SK-N-MC (cell line): ENCODE data around the gene PIGQ.

Source experiments
- DNase-seq: peaks from one replicate; pipeline ENCODE4 v3.0.0-alpha.2; 2011; ENCODE audit warnings: low read depth, low spot score
- H3K27ac ChIP-seq: fragments of 200-600 bp; sonication (generic); 2 replicates; pipeline ENCODE4 v1.5.1; 2016; ENCODE audit warnings: mixed run types
- H3K36me3 ChIP-seq: fragments of 200-600 bp; sonication (generic); 2 replicates; pipeline ENCODE4 v1.6.1; 2017; ENCODE audit warnings: antibody characterized with exemption, low read length, mixed read lengths; ENCODE audit not compliant: insufficient read depth
- H3K4me3 ChIP-seq: fragments of 200-600 bp; sonication (generic); 2 replicates; pipeline ENCODE4 v1.5.1; 2016
- H3K9ac ChIP-seq: fragments of 200-600 bp; sonication (generic); 2 replicates; pipeline ENCODE4 v1.8.0; 2017; ENCODE audit warnings: mixed run types, mixed read lengths; ENCODE audit not compliant: insufficient read length
- H3K9me3 ChIP-seq: fragments of 200-600 bp; sonication (generic); 2 replicates; pipeline ENCODE4 v1.6.1; 2017; ENCODE audit warnings: low read depth, mild to moderate bottlenecking, antibody characterized with exemption, low read length, moderate library complexity, mixed read lengths
- EZH2 ChIP-seq: fragments of 200-600 bp; sonication (generic); IDR thresholded peaks from one replicate; pipeline ENCODE4 v1.6.1; 2017; ENCODE audit warnings: antibody characterized with exemption
- FOXP2 ChIP-seq: optimal IDR thresholded peaks from 2 replicates; pipeline ENCODE3; 2011; ENCODE audit warnings: mild to moderate bottlenecking, moderate library complexity; ENCODE audit not compliant: insufficient read depth; ENCODE audit errors: extremely low read length, control extremely low read depth
- POLR2AphosphoS5 ChIP-seq: IDR thresholded peaks from 2 replicates; pipeline ENCODE4 v1.6.1; 2012; ENCODE audit warnings: mild to moderate bottlenecking, low read depth, low read length, borderline replicate concordance

The PIGQ gene

GRCh38 chr16:551210-551609 lies 18.6 kb upstream of the PIGQ start:
- Histone ChIP-seq H3K9me3 (no peaks in the 10 kb centered on the region), H3K36me3 (peaks cover 4% of the 10 kb centered on the region; the same call in 1 of the 2 replicates), H3K9ac (no peak overlapping the region), H3K27ac (no peak overlapping the region), H3K4me3 (no peak overlapping the region)
- no peak for DNase-seq
- TF ChIP-seq POLR2AphosphoS5 (no peak), EZH2 (no peak), FOXP2 (no peak)

- Histone ChIP-seq H3K36me3 (peaks cover 4% of the 10 kb centered on the region; the same call in 1 of the 2 replicates), H3K27ac (no peak overlapping the region), H3K9ac (no peak overlapping the region), H3K4me3 (no peak overlapping the region), H3K9me3 (no peaks in the 10 kb centered on the region)
- no peak for TF ChIP-seq FOXP2
- no peak for TF ChIP-seq EZH2
- no peak for TF ChIP-seq POLR2AphosphoS5
- no peak for DNase-seq
These were observed 17.6 kb upstream of the PIGQ start for GRCh38 chr16:552171-552570.

GRCh38 chr16:553601-554296 lies 16.0 kb upstream of the PIGQ start:
- TF ChIP-seq EZH2 (no peak), FOXP2 (no peak), POLR2AphosphoS5 (no peak)
- Histone ChIP-seq H3K9me3 (no peaks in the 10 kb centered on the region), H3K36me3 (peaks cover 2% of the 10 kb centered on the region; the same call in 1 of the 2 replicates), H3K27ac (no peak overlapping the region), H3K4me3 (no peak overlapping the region), H3K9ac (no peak overlapping the region)
- DNase-seq = no peak

- no peaks in the 10 kb centered on the region for H3K9me3 ChIP-seq
- H3K36me3 ChIP-seq = no peaks in the 10 kb centered on the region; the same call in 1 of the 2 replicates
- no peak overlapping the region for H3K4me3 ChIP-seq
- no peak for DNase-seq
- no peak overlapping the region for H3K27ac ChIP-seq
- TF ChIP-seq FOXP2 = no peak
- no peak for TF ChIP-seq POLR2AphosphoS5
- TF ChIP-seq EZH2 = no peak
- no peak overlapping the region for H3K9ac ChIP-seq
These were observed 15.5 kb upstream of the PIGQ start for GRCh38 chr16:554297-554621.

- DNase-seq = no peak
- TF ChIP-seq FOXP2 (no peak), EZH2 (no peak), POLR2AphosphoS5 (no peak)
- Histone ChIP-seq H3K36me3 (no peaks in the 10 kb centered on the region; the same call in 1 of the 2 replicates), H3K27ac (no peak overlapping the region), H3K9me3 (no peaks in the 10 kb centered on the region), H3K9ac (no peak overlapping the region), H3K4me3 (no peak overlapping the region)
These were observed 15.0 kb upstream of the PIGQ start for GRCh38 chr16:554640-555365.

- no peak overlapping the region for H3K9ac ChIP-seq
- no peak overlapping the region for H3K4me3 ChIP-seq
- no peaks in the 10 kb centered on the region; the same call in 1 of the 2 replicates for H3K36me3 ChIP-seq
- DNase-seq = no peak
- no peak for TF ChIP-seq EZH2
- TF ChIP-seq POLR2AphosphoS5 = no peak
- no peak for TF ChIP-seq FOXP2
- H3K27ac ChIP-seq = no peak overlapping the region
- H3K9me3 ChIP-seq = no peaks in the 10 kb centered on the region
These were observed 14.0 kb upstream of the PIGQ start for GRCh38 chr16:555528-556473.

- H3K27ac ChIP-seq = no peak overlapping the region
- no peak for DNase-seq
- H3K9ac ChIP-seq = no peak overlapping the region
- TF ChIP-seq POLR2AphosphoS5 (no peak), FOXP2 (no peak), EZH2 (no peak)
- no peaks in the 10 kb centered on the region for H3K9me3 ChIP-seq
- no peaks in the 10 kb centered on the region; the same call in 1 of the 2 replicates for H3K36me3 ChIP-seq
- no peak overlapping the region for H3K4me3 ChIP-seq
These were observed 13.1 kb upstream of the PIGQ start for GRCh38 chr16:556474-557173.
